ENCODE measurements around the gene ATF7IP.

ATF7IP gene

DNA sequence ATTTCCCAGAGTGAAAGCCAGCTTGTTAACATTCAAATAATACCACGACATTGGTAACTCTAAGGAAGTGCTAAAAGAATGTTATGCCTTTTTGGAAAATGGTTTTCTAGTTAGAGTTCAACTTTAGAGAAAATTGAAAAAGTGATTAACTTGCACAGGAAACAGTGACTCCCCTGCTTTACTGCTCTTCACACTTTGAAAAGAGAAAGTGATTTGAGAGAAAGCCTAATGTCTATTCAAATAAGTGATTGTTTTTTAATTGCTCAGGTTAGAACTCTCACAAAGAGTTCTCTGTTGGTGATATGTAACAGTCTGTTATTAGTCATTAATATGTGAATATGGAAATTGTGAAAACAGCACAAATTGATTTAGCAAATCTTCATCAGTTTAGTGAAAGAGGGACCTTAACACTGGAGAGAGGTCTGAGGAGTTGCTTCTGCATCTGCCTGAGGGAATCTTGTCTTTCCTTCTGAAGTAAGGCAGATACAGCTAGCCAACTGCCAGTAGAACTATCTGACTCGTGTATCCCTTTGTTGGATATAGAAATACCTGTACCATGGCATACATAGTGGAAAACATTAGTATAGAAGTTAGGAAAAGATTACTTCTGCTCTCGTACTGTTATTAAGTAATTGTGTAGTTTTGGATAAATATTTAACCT, 25.5 kb downstream of the ATF7IP start:
- TF ChIP-seq SIN3A (IDR thresholded peaks at IDR 0.05; ENCODE audit: borderline replicate concordance, insufficient read depth, low read length) (no peak), POLR2AphosphoS5 (IDR thresholded peaks at IDR 0.05; ENCODE audit: low read depth, low read length) (no peak), FOXP2 (optimal IDR thresholded peaks at IDR 0.05; ENCODE audit: borderline replicate concordance, extremely low read depth, extremely low read length, insufficient read depth) (no peak), TAF1 (IDR thresholded peaks at IDR 0.05; ENCODE audit: borderline replicate concordance, insufficient read depth, low read length) (no peak)
- TF ChIP-seq, protein P1, sequence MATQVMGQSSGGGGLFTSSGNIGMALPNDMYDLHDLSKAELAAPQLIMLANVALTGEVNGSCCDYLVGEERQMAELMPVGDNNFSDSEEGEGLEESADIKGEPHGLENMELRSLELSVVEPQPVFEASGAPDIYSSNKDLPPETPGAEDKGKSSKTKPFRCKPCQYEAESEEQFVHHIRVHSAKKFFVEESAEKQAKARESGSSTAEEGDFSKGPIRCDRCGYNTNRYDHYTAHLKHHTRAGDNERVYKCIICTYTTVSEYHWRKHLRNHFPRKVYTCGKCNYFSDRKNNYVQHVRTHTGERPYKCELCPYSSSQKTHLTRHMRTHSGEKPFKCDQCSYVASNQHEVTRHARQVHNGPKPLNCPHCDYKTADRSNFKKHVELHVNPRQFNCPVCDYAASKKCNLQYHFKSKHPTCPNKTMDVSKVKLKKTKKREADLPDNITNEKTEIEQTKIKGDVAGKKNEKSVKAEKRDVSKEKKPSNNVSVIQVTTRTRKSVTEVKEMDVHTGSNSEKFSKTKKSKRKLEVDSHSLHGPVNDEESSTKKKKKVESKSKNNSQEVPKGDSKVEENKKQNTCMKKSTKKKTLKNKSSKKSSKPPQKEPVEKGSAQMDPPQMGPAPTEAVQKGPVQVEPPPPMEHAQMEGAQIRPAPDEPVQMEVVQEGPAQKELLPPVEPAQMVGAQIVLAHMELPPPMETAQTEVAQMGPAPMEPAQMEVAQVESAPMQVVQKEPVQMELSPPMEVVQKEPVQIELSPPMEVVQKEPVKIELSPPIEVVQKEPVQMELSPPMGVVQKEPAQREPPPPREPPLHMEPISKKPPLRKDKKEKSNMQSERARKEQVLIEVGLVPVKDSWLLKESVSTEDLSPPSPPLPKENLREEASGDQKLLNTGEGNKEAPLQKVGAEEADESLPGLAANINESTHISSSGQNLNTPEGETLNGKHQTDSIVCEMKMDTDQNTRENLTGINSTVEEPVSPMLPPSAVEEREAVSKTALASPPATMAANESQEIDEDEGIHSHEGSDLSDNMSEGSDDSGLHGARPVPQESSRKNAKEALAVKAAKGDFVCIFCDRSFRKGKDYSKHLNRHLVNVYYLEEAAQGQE (IDR thresholded peaks at IDR 0.05; ENCODE audit: insufficient read depth in 1 of 2, low read depth in 2 of 2, low read length in 2 of 2): no peak

DNA sequence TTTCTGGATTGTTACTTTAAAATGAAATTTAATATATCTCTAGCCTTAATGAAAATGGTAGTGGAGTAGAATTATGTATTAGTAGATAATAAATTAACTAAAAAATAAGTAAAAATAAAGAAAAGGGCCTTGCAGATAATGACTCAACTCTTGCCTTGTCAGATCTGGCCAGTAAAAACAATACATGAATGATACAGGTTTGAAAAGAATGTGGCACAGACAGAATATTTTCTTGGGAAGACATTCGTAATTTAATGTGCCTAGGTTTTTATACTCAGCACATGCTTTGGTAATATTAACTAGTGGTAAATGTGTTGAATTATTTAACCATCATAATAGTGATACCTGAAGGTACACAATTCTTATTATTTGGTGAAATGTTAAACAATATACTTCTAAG, 28.3 kb downstream of the ATF7IP start:
- TF ChIP-seq SIN3A (IDR thresholded peaks at IDR 0.05; ENCODE audit: borderline replicate concordance, insufficient read depth, low read length) (no peak), POLR2AphosphoS5 (IDR thresholded peaks at IDR 0.05; ENCODE audit: low read depth, low read length) (no peak), TAF1 (IDR thresholded peaks at IDR 0.05; ENCODE audit: borderline replicate concordance, insufficient read depth, low read length) (no peak), FOXP2 (optimal IDR thresholded peaks at IDR 0.05; ENCODE audit: borderline replicate concordance, extremely low read depth, extremely low read length, insufficient read depth) (no peak)
- TF ChIP-seq, protein P1 (IDR thresholded peaks at IDR 0.05; ENCODE audit: insufficient read depth in 1 of 2, low read depth in 2 of 2, low read length in 2 of 2): no peak

- no peak for TF ChIP-seq FOXP2 (optimal IDR thresholded peaks at IDR 0.05; ENCODE audit: borderline replicate concordance, extremely low read depth, extremely low read length, insufficient read depth)
Measured at GRCh38 chr12:14394317-14395073, 29.0 kb downstream of the ATF7IP start.

DNA sequence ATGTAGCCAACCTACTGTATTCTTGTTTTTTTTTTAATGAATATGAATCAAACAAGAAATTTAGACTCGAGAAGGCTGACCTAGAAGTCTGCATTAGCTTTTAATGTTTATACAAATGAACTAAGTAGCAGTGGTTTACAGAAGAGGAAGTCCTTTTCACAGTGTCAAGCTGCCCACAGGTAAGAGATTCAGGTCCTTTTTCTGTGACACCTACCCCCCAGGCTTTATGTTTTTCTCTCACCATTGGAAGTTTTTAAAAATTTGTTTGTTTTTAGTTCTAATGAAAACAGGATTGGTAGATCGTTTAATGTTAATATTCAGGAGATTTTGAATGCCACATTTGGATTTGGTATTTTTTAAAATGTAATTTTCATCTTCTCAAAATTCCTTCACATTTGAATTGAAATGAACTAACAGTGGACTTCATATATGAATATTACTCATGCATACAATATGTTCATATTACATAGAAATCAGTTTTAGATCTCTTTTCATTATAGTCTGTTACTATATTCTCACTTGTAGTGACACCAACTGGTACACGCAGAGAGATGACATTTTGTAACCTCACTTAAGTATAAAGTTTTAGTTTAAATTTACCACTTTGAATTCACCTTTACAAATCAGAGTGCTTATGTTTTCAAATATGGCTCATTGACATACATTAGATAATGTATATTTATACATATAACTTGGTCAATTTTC, 29.7 kb downstream of the ATF7IP start:
- TF ChIP-seq FOXP2 (optimal IDR thresholded peaks at IDR 0.05; ENCODE audit: borderline replicate concordance, extremely low read depth, extremely low read length, insufficient read depth) (no peak), POLR2AphosphoS5 (IDR thresholded peaks at IDR 0.05; ENCODE audit: low read depth, low read length) (no peak), SIN3A (IDR thresholded peaks at IDR 0.05; ENCODE audit: borderline replicate concordance, insufficient read depth, low read length) (no peak), TAF1 (IDR thresholded peaks at IDR 0.05; ENCODE audit: borderline replicate concordance, insufficient read depth, low read length) (no peak)
- TF ChIP-seq, protein P1 (IDR thresholded peaks at IDR 0.05; ENCODE audit: insufficient read depth in 1 of 2, low read depth in 2 of 2, low read length in 2 of 2): no peak

DNA sequence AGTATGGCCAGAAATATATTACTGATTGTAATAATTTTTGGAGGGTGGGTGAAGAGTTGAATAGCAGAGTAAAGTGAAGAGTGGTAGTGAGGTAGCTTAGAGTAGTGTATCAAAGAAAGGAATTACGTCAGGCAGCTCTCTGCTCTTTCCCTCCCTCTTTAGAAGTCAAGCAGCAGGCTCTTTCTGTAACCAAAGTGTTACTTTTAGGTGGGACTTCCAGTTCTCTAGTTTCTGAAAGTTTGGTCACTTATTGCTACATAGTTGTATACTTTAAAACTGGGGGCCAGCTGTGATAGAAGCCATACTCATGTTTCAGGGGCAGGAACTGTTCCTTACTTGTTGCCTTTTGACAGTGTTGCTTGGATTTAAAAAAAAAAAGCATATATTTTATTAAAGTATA, 30.6 kb downstream of the ATF7IP start:
- no peak for TF ChIP-seq POLR2AphosphoS5 (IDR thresholded peaks at IDR 0.05; ENCODE audit: low read depth, low read length)
- TF ChIP-seq, protein P1 (IDR thresholded peaks at IDR 0.05; ENCODE audit: insufficient read depth in 1 of 2, low read depth in 2 of 2, low read length in 2 of 2): no peak
- TF ChIP-seq FOXP2 (optimal IDR thresholded peaks at IDR 0.05; ENCODE audit: borderline replicate concordance, extremely low read depth, extremely low read length, insufficient read depth): no peak
- no peak for TF ChIP-seq TAF1 (IDR thresholded peaks at IDR 0.05; ENCODE audit: borderline replicate concordance, insufficient read depth, low read length)
- TF ChIP-seq SIN3A (IDR thresholded peaks at IDR 0.05; ENCODE audit: borderline replicate concordance, insufficient read depth, low read length): no peak
